Urinary bladder (tissue), 4 donors: ENCODE results near the gene CYP27B1. TPM values are rescaled to one million over a fixed set of nuclear protein-coding genes. Genes with fewer than 3 reads are reported as not detected.
A peak's percentile ranks its signal among the peaks of the same experiment; 100 is the strongest.
"Not testable (repeated sequence)": the region's sequence is repeated elsewhere in the genome, so short reads cannot be mapped to it uniquely, and the experiment has no call there.

Source experiments
- DNase-seq: peaks from one replicate; pipeline ENCODE4 v3.0.0-alpha.2; 2015; ENCODE audit errors: extremely low spot score
- H3K27ac ChIP-seq: one replicate; pipeline ENCODE4 v1.5.1; 2013; ENCODE audit warnings: low read depth, mild to moderate bottlenecking, moderate library complexity
- H3K36me3 ChIP-seq: one replicate; pipeline ENCODE4 v1.6.1; 2013; ENCODE audit warnings: mild to moderate bottlenecking, moderate library complexity; ENCODE audit not compliant: insufficient read depth
- H3K4me1 ChIP-seq: one replicate; pipeline ENCODE4 v1.6.1; 2013; ENCODE audit warnings: mild to moderate bottlenecking, moderate library complexity; ENCODE audit not compliant: insufficient read depth
- H3K4me3 ChIP-seq: one replicate; pipeline ENCODE4 v1.5.1; 2013; ENCODE audit warnings: low read depth, low read length
- WGBS: extraction: QIAGEN DNeasy Blood & Tissue Kit; methylation state at CpG from one replicate; pipeline ENCODE4 v1.1.7; 2013; 5-methylcytosine and 5-hydroxymethylcytosine counted together
- polyA plus RNA-seq: library from polyadenylated mRNA; stranded (reverse); fragments of 200-250 nt; gene quantifications from one replicate; pipeline ENCODE4 v1.2.3, GENCODE V29; 2013
- total RNA-seq: library from RNA; depleted of rRNA; stranded (reverse); fragments of >200 nt; gene quantifications from one replicate; pipeline ENCODE4 v1.2.3, GENCODE V29; 2014
- donor health status: healthy with polysubstance abuse.
- donor health status: healthy.

The CYP27B1 gene
- total and polyA plus RNA-seq, 2 donors, result 0.16 to 0.57 TPM

- 25% methylated on average over 76 of the region's 76 CpGs for WGBS
- Histone ChIP-seq H3K27ac (no peak overlapping the region), H3K4me1 (peaks cover 2% of the 10 kb centered on the region), H3K4me3 (peak overlapping the region; percentile 54), H3K36me3 (no peaks in the 10 kb centered on the region)
- DNase-seq, result no peak
These were observed 39.8 kb downstream of the CYP27B1 start for GRCh38 chr12:57726884-57727757.

DNA sequence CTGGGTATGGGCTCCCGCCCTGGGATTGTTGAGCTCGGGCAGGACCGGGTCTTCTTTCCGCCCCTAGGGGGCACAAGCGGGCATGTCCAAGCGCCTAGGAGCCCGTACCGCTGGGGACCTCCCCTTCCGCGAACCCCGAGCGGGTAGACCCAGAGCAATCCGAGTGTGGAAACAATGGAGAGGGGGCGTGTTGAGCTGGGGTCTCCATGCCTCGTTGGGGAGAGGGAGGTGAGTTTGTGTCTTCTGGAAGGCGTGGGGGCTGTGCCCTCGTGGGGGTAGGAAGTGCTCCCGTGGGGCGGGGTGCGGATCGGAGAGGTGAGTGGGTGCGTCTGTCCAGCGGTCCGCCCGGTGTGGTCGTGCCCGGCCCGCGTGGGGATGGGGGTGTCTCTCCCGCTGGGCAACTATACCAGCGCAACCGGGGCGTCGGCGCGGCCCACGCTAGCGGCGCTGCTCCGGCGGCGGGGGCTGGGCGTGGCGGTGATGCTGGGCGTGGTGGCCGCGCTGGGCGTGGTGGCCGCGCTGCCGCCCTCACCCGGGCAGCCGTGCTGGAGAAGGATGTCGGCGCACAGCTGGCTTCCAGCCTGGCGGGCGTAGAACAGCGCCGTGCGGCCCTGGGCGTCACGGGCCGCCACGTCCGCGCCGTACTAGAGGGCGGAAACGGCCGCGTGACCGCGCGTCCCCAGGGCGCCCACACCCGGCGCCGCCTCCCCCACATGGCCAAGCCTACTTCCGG is 40.6 kb downstream of the CYP27B1 start:
- WGBS, result 12% methylated on average over 79 of the region's 79 CpGs
- peaks cover 2% of the 10 kb centered on the region for H3K4me1 ChIP-seq
- no peak overlapping the region for H3K27ac ChIP-seq
- peak overlapping the region; percentile 54 for H3K4me3 ChIP-seq
- no peak for DNase-seq
- H3K36me3 ChIP-seq, result no peaks in the 10 kb centered on the region

- Histone ChIP-seq H3K27ac (no peak overlapping the region), H3K4me3 (peak overlapping the region; percentile 54), H3K4me1 (peaks cover 2% of the 10 kb centered on the region), H3K36me3 (no peaks in the 10 kb centered on the region)
- DNase-seq, result no peak
- WGBS, result 14% methylated on average over 10 of the region's 10 CpGs
These were observed 41.1 kb downstream of the CYP27B1 start for GRCh38 chr12:57725851-57726150.

DNA sequence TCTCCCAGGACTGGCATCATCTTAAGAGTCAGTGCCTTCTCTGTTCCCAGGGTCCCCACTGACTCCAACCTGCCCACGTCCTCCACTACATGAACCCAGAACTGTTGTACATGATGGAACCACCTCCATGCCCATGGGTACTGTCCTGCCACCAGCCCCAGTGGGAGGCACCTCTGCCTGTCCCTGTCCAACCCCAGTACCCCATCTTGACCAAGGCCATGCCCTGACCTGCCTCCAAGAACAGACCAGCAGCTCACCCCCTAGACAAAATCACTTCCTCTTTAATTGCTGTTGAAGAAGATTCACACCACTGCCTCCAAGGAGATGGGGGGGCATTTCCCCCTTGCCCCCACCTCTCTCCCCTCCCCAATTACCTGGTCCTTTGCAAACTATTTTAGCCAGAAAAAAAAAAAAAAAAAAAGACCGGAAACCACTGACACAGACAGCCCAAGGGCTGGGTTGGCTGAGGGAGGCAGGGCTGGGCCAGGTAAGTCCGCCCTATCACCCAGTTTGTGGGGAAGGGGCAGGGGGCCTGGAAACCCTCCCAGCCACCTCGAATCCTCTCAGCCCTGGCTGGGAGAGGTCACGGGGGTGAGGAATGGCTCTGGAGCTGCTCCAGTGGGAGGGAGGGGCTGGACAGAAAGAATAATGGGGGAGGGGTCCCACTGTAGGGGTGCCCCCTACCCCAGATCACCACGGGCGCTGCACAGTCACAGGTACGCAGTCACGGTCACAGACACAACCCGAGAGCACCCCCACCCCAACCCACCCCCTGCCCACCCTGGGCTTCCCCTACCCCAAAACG is 41.7 kb downstream of the CYP27B1 start:
- Histone ChIP-seq H3K36me3 (peaks cover under 1% of the 10 kb centered on the region), H3K27ac (no peak overlapping the region), H3K4me1 (peaks cover 2% of the 10 kb centered on the region), H3K4me3 (no peak overlapping the region)
- 55% methylated on average over 11 of the region's 11 CpGs for WGBS
- DNase-seq, result no peak

DNA sequence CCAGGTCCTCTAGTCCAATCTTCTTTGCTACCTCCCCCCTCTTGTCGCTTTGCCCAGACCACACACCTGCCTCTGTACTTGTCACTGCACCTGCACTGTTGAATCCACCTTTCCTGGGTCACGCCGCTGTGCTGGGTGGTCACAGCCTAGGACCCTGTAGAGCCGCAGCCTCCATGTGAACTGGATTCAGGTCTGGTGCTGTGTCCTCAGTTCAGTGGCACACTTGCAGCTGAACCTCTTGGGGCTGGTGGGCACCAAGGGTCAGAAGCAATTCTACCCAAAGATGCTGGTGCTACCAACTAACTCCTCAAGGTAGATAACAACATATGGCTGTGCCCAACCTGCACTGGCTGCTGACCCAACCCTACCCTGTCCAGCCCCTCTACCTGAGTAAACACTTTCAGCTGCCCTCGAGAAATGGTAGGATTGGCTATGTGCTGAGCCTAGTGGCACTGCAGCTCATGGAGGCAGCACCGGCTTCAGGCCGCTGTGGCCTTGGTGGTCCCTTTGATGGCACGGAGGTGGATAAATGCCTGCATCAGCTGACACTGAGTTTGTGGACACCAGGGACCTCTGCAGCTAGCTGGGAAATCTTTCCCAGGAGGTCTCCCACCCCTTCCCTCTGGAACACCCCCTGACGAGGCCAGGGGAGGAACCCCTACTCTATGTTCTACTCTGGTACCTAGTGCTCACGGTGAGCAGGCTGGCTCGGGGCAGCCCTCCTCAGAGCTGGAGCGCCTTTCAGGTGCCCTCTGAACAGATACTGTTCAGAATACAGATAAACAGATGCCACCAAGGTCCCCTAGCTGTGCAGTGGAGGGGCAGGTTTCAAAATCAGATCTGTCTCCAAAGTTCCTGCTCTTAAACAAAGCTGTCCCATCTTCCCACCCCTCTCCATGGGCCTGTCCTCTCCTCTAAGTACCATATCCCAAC is 42.6 kb downstream of the CYP27B1 start:
- H3K27ac ChIP-seq, result no peak overlapping the region
- peaks cover 4% of the 10 kb centered on the region for H3K36me3 ChIP-seq
- H3K4me1 ChIP-seq, result peaks cover 2% of the 10 kb centered on the region
- no peak overlapping the region for H3K4me3 ChIP-seq
- 81% methylated on average over 12 of the region's 12 CpGs for WGBS
- no peak for DNase-seq

- no peak for DNase-seq
- H3K27ac ChIP-seq, result no peak overlapping the region
- WGBS, result 75% methylated on average over 2 of the region's 2 CpGs
- H3K4me1 ChIP-seq, result peaks cover 2% of the 10 kb centered on the region
- peaks cover 4% of the 10 kb centered on the region for H3K36me3 ChIP-seq
- no peak overlapping the region for H3K4me3 ChIP-seq
These were observed 43.3 kb downstream of the CYP27B1 start for GRCh38 chr12:57723630-57723962.

DNA sequence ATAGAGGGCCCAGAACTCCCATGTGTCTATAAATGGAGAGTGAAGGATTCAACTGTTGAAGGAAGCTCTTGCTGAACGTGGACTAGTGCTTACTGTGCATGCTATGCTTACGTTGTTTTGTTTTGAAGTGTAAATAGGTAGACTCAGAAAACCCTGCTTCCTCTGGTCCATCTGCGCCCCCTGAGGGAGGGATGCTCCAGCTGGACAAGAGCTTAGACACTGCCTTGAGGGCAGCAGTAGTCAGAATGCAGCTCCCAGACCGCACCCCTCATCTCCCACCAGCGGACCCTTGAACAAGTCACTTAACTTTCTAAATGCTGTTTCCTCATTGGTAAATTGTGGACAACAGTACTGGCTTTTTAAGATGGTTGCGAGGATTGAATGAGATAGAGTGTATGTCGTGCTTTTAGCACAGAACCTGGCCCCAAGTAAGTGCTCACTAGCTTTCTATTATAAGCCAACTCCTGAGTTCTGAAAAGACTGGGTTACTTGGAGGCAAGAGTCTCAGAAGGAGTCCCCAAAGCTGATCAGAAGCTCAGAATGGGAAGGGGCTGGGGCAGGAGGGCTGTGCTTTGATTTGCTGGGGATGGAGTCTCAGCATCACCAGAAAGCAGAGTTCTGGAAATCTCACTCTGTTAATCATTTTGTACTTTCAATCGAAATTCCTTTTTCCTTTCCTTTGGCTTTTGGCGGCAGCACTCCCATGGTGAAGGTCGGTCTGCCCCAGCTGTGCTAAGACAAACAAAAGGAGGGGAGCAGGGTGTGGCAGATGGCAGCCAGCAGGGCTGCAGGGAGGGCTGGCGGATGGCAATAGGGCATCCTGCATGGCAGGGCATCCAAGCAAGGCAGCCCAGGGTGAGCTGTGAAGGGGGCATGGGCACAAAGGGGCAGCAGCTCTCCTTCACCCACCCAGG is 43.9 kb downstream of the CYP27B1 start:
- Histone ChIP-seq H3K27ac (no peak overlapping the region), H3K4me1 (peaks cover 2% of the 10 kb centered on the region), H3K36me3 (peaks cover 4% of the 10 kb centered on the region), H3K4me3 (no peak overlapping the region)
- WGBS, result 55% methylated on average over 11 of the region's 11 CpGs
- DNase-seq, result no peak

DNA sequence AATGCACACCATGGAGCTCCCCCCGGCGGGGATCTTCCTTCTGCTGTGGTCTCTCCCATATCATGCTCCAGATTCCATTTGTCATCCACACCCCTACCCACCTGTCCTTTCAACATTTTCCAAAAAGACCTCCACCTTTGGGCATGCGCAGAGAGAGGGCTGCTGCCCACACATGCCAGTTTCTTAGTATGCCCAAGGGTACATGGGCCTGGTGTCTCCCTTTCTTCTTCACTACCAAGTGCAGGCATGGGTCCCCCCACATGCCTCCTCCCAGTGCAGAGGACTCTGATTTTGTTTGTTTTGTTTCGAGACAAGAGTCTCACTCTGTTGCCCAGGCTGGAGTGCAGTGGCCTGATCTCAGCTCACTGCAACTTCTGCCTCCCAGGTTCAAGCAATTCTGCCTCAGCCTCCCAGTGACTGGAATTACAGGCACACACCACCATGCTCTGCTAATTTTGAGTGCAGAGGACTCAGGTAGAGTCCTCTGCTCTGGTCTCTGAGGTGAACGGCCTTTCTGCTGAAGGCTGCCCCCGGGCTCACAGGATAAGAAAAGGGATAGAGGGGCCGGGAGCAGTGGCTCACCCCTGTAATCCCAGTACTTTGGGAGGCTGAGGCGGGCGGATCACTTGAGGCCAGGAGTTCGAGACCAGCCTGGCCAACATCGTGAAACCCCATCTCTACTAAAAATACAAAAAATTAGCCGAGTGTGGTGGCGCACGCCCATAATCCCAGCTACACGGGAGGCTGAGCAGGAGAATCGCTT is 44.9 kb downstream of the CYP27B1 start:
- H3K27ac ChIP-seq, DNase-seq, H3K36me3 ChIP-seq, H3K4me3 ChIP-seq, H3K4me1 ChIP-seq: not testable (repeated sequence)
- WGBS, result 95% methylated on average over 16 of the region's 16 CpGs

DNA sequence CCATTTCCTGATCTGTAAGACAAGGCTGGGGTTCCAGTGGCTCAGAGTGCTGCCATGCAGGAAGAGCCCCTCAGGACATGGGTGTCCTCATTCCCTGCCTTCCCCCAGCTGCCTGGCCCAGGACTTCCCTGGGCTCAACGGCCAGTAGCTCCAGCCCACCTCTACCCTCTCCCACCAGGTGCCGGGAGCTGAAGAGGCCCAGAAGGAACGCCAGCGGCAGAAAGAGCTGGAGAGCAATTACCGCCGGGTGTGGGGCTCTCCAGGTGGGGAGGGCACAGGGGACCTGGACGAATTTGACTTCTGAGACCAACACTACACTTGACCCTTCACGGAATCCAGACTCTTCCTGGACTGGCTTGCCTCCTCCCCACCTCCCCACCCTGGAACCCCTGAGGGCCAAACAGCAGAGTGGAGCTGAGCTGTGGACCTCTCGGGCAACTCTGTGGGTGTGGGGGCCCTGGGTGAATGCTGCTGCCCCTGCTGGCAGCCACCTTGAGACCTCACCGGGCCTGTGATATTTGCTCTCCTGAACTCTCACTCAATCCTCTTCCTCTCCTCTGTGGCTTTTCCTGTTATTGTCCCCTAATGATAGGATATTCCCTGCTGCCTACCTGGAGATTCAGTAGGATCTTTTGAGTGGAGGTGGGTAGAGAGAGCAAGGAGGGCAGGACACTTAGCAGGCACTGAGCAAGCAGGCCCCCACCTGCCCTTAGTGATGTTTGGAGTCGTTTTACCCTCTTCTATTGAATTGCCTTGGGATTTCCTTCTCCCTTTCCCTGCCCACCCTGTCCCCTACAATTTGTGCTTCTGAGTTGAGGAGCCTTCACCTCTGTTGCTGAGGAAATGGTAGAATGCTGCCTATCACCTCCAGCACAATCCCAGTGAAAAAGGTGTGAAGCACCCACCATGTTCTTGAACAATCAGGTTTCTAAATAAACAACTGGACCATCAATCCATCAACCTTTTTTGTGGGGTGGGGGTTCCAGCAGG is 46.0 kb downstream of the CYP27B1 start:
- Histone ChIP-seq H3K36me3 (peaks cover 7% of the 10 kb centered on the region), H3K4me1 (no peaks in the 10 kb centered on the region), H3K27ac (no peak overlapping the region), H3K4me3 (no peak overlapping the region)
- WGBS, result 87% methylated on average over 11 of the region's 11 CpGs
- no peak for DNase-seq

DNA sequence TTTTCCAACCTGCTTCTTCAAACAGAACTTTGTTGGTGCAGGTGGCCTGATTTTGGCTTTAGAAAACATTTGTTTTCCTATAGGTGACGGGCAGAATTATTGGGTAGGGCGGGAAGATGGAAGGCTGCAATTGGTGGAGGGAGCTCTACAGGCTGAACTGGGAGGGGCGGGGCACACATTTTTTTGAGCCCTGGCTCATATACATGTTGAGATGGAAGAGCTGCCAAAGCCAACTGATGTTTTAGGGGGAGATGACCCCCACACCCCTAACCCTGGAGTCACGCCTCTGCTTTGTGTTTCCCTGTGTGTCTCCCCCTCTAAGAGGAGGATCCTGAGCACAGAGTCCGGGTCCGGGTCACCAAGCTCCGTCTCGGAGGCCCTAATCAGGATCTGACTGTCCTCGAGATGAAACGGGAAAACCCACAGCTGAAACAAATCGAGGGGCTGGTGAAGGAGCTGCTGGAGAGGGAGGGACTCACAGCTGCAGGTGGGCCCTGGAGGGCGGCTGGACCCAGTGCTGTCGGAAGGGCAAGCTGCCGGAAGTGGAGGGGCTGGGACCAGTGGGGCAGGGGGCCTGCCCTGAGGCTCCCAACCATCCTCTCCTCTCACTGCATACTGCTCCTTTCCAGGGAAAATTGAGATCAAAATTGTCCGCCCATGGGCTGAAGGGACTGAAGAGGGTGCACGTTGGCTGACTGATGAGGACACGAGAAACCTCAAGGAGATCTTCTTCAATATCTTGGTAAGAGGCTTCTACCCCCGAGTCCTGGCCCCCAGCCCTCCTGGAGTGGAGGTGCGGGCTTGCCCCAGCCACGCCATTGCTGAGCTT is 46.9 kb downstream of the CYP27B1 start:
- WGBS, result 90% methylated on average over 20 of the region's 20 CpGs
- H3K4me1 ChIP-seq, result no peaks in the 10 kb centered on the region
- H3K27ac ChIP-seq, result no peak overlapping the region
- peaks cover 7% of the 10 kb centered on the region for H3K36me3 ChIP-seq
- no peak overlapping the region for H3K4me3 ChIP-seq
- DNase-seq, result no peak
